ENCODE measurements around the gene BTBD9. TPM values are rescaled to one million over a fixed set of nuclear protein-coding genes. Genes with fewer than 3 reads are reported as not detected.

BTBD9 gene
- total RNA-seq, 1 experiment from 2014 or later, result 11.3 TPM

DNA sequence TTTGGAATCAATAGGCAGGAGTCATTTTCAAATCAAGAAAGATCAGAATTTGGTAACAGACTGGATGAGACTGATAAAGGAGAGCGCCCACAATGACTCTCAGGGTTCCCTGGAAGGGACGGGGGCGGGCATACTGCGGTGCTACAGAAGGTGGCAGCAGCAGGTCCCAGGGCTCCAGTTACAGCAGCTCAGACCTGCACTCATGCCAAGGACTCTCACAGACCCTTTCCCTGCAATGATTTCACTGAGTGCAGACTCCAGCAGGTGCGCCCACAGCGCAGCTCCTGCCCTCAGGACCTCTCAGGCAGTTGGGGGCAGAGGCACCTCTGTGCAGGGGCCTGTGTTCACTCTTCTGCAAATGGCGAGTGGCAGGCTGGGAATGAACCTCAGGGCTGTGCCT is 460.4 kb downstream of the BTBD9 start:
- DNase-seq (ENCODE audit: low read depth), result no peak

DNA sequence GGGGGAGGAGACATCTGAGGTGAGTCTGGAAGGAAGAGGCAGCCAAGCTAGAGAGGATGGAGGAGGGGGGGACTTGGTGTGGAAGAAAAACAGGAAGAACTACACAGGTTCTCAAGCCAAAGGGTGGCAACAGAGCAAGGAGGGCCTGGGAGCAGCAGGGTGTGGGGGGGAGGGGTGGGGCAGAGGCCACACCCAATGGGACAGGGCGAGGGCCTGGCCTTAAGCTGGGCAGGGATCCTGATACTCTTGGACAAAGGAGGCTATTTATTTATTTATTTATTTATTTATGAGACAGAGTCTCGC is 461.2 kb downstream of the BTBD9 start:
- DNase-seq (ENCODE audit: low read depth), result no peak

DNA sequence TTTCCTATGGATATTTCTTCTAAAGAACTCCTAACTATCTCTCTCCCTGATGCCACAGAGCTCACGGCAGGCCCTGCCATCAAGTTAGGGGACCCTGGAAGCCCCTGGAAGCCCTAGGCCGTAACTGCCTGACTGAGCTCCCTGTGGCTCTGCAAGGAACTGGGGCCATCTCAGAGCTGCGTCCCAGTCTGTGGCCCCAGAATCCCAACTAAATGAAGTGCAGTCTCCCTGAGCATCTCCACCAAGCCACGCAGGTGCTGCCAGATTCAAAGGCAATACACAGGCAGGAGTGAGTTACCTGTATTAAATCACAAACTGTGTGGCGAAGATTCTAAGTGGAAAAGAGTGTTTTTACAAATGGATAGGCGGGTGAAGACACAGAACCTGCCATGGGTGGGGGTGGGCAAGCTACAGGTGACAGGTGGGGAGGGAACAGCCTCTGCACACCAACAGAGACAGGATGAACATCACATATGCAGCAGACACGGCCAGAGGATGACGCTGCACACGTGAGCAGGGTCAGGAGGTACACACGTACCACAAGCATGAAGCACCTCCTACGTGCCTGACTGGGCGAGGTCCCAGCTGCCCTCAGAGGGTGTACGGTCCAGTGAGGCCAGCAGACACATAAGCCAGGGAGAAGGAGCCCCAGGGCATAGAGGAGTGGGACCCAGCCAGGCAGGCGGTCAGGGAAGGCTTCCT is 461.7 kb downstream of the BTBD9 start:
- no peak for DNase-seq (ENCODE audit: low read depth)

DNA sequence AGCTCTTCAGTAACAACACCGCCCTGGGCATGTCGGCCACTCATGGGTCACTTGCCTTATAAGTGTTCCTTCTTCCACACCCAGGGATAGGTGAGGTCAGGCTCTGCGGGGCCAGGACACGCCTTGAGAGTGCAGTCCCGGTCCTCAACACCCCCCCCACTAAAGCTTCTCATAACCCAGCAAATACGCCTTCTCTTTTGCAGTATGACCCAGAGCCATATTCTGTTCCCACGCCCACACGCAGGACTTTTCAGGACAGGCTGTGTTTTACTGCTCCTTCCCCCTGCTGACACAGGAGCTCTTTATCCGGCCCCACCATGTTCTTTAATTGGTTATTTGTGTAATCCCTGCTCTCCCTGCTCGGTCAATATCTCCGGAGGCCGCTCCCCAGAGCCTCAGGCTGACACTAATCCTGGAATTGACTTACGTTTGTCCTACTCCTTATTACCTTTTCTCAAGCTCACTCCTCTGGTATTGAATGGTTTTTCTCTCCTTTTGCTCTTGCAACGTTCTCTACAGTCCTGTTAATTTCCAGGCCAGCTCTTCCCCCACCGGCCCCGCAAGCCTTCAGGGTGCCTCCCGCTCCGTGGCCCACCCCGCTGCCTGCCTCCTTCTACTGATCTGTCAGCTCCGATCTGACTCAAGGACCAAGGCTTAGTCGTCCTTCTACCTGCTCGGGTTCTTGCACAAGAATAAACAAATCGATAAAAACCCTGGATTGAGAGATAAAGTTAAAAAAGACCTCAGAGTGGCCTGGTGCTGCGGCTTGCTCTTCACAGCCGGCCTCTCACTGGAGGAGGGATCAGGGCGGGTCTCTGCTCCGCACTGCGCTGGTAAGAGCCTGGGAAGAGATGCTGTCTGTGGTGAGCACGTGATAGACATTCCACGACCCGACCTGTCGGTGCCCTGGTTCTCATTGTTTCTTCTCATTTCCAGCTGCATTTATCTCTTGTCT is 462.7 kb downstream of the BTBD9 start:
- DNase-seq (ENCODE audit: low read depth), result no peak

DNA sequence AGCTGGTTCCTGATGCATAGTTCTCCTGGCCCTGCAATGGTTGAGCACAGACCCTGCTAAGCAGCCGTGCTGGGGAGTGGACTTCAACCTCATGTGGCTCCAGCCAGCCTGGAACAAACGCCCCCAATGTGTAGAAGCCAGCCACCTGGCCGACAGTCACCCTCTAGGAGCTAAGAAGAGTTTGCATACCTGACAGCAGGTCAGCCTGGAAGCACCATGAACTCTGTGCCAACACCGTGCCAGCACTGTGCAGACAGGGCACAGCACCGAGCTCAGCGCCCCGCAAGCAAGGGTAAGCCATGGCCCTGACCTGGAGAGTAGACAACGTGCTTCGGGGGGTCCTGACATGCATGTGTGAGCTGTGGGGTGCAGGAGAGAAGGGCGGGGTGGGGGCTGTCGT is 463.9 kb downstream of the BTBD9 start:
- no peak for DNase-seq (ENCODE audit: low read depth)

DNA sequence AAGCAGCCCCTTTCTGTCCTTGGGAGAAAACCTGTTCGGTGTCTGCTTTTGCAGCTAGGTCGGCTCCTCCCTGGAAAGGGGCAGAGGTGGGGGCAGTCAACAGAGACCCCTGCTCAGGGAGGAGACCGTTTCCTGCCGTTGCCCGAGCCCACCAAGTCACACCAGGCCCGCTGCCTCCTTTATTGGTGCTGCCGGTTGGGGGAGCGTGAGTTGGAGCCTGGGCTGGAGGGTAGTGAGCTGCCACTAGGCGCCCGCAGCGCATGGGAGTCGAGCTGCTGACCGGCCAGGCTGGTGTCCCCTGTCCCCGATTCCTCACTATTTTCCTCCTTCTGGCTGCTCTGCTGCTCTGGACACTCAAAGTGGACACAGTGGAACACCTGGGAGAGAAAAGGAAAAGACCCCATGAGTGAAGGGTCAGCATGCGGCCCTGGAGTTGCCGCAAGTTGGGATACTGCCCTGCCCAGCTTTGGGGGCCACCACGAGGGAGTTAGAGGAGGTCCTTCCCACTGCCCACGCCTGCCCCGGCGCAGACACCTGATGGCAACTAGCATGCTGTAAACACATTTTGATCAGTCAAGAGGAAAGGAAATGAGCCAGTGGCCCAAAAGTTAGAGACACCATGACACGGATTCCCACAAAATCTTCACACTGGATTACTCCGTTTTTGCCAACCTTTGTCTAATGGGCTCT is 464.8 kb downstream of the BTBD9 start:
- no peak for DNase-seq (ENCODE audit: low read depth)

DNA sequence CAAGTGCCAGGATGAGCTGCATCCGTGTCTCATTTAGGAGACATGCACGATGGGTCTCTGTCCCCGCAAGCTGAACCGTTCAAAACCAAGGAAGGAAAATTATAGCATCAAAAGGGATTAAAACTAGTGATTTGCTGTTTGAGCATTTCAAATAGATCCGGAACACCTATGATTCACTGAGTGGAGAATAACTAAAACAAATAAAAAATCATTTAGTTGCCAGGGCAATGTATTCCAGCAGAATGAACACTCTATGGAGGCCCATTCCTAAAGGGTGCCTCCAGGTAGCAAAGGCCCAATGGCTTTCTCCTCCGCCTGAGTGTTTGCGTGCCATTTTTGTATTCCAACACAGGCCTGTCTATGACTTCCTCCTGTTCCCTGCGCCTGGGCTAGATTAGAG is 465.4 kb downstream of the BTBD9 start:
- no peak for DNase-seq (ENCODE audit: low read depth)

DNA sequence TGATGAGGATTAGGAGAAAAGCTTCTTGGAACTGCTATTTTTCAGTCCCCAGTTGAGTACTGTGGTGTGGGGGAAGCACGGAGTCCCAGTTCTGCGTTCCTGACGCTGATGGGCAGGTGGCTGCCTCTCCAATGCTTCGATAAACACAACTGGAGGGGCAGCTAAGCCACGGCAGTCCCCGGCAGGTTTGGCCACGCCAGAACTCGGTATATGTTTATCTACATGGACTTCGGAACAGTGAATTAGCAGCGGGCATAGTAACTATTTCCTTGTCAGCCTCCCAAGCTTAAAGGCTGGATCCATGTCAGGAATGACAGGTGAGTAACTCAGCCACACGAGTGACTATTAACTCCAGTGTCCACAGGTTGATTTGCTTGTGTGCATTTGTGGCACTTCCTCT is 465.8 kb downstream of the BTBD9 start:
- DNase-seq (ENCODE audit: low read depth), result no peak

DNA sequence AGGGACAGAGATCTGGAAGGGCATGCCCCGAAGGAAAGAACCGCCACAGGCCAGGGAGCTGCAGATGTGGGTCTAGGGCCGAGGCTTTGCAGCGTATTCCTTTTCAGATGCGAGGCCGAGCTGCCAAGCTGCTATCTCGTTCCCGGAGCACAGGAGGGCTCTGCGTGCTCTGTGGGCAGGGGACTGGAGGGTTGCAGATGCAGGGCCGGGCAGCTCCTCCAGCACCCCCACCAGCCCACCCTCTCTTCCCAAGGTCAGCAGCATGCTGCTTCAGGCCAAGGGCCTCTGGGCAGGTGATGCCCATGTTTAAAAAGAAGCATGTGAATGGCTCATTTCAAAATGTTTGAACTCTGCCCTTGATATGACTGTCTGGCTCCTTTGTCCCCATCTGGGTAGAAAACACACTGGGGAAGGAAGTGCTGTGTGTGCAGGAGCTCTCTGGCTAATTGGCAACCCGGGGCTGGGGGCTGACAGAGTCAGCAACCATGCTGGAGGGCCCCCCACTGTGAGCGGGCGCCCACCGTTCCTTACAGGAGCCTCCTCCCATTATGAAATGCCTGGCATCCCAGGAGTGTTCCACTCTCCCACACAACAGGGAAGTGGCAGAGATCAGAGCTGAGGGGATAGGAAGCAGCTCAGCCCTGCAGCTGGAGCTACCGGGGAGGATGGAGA is 466.9 kb downstream of the BTBD9 start:
- no peak for DNase-seq (ENCODE audit: low read depth)

DNA sequence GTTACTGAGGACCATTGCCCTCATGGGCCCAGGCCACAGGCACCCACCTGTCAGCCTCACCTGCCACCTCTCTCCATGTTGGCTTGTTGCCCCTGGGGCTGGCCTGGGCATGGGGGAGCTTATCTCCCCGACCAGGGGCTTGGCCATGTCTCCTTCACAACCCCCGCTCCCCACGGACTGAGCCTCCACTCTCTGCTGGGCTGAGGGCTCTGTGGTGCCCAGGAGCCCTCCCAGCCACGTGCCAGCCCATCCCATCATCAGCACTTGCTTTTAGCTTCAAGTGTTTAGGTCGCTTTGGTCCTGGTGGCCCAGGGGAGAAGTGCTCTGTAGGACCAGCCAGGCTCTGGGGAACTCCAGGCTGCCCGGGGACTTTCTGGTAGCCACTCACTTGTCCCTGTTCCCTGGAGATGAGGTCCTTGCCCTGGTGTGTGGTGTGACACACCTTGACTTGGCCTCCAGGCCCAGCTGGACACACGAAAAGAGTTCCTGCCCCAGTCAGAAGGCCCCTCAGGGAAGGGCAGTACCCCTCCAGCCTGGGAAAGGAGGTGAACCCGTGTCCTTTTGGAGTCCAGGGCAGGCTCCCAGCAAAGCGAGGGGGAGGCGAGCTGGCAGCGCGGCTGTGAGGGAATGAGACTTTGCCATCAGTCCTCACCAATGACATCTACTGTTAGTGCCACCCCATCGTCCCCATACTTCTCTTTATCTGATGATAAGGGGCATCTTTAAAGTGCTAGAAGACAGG is 467.6 kb downstream of the BTBD9 start:
- DNase-seq (ENCODE audit: low read depth), result no peak

DNA sequence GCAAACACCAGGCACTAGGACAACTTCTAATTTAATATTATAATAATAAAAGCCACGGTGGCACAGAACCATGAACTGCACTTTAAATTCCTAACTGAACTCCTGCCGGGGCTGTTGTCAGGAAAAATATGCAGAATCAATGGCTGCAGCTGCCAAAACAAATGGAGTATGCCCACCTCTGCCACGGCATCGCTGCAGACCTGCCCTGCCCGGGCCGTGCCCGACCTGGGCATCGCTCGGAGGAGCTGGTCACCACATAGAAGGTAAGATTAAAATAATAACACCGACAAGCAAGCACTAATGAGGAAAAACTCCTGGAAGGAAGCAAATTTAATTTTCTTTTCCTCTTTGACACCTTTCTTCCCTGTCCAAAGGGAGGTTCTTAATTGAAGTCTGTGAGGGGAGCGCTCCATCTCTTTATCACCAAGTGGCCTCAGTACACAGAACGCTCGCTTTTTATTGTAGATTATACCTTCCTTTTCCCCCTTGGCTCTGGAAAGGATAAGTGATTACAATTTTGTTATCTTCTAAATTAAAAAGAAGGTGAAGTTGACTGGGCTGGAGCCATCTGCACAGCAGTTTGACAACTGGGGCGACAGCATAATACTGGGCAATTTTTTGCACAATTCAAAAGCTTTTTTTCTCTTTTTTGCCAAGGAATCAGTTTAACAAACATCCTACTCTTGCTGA is 468.9 kb downstream of the BTBD9 start:
- no peak for DNase-seq (ENCODE audit: low read depth)

DNA sequence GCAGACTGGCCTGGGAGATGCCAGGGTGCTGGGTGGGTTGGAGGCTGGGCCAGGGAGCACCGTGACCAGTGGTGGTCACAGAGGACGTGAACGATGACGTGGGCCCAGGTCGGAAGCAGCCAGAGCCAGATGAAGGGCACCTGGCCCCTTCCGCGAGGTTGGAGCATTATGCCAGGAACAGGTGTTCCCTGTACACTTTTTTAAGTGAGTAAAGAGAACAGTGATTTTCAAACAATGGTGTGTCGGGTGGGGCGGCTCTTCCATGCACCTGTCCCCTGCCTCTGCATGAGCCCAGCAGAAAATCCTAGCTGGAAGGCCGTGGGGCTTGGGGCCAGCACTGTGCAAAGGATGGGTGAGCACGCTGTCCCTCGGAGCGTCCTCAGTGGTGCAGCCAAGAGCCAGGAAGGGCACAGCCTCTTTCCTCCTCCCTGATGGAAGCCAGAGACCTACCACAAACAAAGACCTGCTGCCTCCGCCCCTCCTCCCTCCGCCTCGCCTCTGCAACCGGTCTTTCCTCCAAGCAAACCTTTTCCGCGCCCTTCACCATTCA is 469.7 kb downstream of the BTBD9 start:
- DNase-seq (ENCODE audit: low read depth), result no peak

DNA sequence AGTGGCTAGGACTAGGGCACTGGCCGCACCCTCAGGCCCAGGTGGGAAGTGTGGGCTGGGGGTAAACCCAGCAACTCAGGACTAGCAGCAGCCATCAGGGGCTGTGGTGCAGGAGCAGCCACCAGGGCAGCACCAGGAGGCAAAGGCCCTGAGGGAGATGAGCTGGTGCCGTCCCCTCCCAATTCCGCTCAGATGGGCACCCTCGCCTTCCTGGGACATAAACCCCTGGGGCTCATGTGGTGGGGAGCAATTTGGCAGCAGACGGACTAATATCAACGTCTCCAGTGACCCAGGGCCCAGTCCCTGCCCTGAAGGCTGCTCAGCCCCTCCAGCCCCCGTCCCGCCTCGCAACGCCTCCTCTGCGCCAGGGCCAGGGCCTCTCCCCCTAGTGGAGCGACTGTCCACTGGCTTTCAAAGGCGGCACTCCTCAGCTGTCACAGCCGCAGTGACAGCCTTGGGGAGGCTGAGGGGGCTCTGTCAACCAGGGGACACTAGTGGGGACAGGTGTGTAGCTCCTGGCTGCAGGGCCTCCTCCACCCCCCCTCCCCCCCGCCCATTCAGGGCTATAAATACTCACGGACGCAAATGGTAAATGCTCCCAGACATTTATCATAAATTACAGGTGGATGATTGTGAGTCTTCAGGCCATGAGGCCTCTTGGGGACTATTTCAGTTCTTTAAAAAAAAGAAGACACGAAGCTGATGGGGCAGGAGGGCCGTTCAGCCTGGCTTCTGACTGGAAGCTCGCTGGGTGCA is 470.3 kb downstream of the BTBD9 start:
- no peak for DNase-seq (ENCODE audit: low read depth)

DNA sequence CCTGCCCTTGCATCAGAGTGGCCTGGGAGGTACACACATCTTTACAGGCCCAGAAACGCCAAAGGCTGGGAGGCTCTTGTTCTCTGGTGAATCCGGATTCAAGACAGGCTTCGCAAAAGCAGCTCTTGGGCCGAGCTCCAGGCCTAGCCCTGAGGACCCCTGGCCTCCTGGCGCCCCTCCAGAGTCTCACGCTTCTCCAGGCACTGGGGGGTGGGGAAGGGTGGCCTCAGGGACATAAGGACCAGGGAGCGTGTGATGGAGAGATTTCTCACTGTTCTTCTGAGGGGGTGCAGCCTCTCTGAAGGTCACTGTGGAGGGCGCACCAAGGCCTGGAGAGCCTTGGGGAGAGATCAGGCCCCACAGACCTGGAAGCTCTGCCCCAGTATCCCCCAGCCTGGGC is 471.0 kb downstream of the BTBD9 start:
- no peak for DNase-seq (ENCODE audit: low read depth)

DNA sequence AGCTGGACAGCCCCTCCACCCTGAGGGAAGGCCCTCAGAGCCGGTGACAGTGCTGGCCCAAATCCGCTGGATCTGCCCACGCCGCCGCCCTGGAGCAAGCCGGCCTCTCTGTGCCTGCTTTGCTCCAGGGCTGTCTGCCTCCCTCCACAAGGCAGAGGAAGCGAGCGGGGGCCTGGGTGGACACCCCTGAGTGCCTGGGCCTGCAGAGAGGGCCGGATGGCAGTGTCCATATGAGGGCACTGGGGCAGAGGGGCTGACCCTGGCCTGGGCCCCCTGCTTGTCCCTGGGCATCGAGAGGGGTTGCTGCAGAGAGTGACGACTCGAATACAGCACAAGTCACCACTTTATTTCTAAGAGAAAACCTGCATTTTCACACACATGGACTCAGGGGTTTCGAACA is 471.6 kb downstream of the BTBD9 start:
- no peak for DNase-seq (ENCODE audit: low read depth)

DNA sequence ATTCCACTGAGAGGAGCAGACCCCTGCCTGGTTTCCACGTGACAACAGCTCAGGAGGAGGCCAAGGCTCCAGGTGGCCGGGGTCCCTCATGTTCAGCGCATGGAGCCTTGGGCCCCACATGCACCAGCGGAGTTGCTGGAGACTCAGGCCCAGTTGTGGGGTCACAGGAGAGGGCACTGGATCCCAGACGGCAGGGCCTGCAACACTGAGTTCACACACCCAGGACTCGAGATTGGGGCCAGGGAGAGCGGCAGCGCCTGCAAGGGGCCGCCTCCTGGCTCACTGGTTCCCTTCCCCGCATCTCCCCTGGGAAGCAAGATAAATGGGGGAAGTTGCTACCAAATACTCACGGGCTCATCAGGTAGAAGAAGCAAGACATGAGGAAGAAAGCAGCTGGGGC is 472.1 kb downstream of the BTBD9 start:
- no peak for DNase-seq (ENCODE audit: low read depth)

DNA sequence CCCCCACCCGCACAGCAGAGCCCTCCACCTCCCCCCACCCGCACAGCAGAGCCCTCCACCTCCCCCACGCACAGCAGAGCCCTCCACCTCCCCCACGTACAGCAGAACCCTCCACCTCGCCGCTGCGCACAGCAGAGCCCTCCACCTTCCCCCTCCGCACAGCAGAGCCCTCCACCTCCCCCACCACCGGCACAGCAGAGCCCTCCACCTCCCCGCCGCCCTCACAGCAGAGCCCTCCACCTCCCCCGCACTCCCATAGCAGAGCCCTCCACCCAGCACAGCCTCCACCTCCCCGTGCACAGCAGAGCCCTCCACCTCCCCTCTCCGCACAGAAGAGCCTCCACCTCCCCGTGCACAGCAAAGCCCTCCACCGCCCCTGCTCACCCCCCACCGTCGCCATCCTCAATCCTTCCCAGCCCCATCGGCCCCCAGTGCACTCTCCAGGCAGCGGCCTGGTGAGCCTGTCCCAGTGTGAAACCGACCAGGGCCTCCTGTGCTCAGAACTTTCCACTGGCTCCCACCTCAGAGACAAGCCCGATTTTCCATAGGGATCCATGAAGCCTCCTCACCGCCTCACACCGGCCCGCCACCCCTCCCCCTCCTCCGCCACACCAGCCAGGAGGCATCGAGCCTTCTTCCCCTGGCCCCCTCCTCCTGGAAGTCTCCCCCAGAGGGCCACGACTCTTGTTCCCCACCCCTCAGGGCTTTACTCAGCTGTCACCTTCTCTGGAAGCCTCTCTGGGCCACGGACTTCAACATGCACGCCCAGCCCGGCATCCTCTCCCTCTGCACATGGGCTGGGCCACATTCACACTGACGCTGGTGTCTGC is 473.1 kb downstream of the BTBD9 start:
- no peak for DNase-seq (ENCODE audit: low read depth)

DNA sequence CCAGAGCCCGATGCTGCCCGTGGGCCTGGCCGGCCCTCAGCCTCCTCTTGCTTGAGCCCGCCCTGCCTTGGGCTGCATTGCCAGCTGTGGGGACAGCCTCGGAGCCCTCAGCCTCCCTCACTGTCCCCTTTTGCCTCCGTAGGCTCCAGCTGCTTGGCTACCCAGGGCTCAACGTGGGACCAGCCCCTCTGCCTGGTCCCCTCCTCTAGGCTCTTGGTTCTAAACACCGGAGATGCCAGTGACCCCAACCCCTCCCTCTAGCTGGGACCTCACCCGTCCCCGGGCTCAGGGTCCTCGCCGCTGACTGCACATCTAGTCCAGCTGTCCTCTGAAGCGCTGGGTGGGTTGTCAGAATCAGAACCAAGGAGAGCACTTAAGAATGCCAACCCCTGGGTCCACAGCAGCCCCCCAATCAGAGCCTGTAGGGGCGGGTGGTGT is 475.0 kb downstream of the BTBD9 start:
- no peak for DNase-seq (ENCODE audit: low read depth)

DNA sequence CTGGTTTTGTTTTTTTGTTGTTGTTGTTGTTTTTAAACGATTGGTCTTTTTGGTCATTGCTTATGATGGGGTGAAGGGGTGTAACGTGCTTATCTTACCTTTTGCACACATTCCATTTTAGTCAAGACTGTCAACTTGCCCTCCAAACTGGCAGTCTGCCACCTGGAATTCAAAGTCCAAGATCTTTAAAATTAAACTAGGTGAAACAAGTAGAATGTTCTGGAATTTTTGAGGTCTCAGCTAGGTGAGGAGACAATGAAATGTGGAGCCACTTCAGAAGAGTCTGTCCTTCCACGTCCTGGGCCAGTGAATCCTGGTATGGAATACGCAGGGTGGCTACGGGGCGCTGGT is 475.6 kb downstream of the BTBD9 start:
- no peak for DNase-seq (ENCODE audit: low read depth)

Measured in M059J (cell line).